Inflammatory macrophage treated with lipopolysaccharide for 1 hour (primary cell): ENCODE results near the gene GASK1B.

Experiments used
- DNase-seq, 2 donors: peaks; one replicate each; pipeline ENCODE4 v3.0.0-alpha.2; 2020 to 2022

GASK1B gene

DNA sequence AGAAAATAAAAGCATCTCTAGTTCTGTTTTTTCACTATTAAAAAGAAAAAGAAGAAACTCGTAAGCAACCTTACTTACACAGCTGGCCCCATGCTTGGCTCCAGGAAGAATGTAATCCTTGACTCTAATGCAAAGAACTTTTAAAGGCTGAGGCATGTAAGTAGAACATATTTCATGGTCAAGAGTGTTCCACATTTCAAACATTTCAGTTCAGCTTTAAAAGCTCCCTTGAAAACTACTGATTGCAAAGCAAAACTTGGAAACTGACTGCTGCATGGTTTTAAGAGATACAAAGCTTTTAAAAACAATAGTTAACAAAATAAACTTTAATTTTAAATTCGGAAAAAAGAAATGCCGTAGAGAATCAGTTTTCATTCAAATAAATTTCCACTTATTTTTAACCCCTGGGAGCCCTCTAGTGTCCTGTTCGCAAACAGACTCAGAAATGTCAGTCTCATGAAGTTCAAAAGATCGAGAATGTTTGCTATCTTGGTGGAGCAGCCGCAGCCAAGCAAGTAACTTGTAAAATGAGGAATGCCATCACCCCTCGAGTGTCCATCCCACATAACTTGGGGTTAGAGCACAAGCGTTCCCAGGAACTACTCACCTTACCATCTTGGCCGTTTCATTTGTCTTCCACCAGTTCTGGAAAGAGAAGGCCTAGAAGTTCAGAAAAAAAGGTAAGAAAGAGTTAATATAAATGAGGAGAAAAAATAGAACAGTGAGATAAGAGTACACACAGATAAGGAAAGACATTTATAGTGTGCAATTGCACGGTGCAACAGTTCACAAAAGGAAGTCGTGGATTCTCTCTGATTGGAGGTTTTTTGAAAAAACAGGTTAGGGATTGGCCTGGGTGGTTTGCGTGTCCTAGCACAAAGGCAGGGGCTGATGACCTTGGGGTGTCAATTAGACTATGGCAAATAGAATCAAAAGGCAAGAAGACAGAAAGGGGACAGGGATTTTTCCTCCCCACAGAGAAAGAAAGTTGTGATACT, at the start of gene GASK1B:
Gene GASK1B, minus strand, starts transcription at position 765 of the 998 bp plus-strand sequence. CDS start 1,650 bp downstream, outside the sequence.
- DNase-seq: peak in 1 of 2 donors; percentile 80

DNA sequence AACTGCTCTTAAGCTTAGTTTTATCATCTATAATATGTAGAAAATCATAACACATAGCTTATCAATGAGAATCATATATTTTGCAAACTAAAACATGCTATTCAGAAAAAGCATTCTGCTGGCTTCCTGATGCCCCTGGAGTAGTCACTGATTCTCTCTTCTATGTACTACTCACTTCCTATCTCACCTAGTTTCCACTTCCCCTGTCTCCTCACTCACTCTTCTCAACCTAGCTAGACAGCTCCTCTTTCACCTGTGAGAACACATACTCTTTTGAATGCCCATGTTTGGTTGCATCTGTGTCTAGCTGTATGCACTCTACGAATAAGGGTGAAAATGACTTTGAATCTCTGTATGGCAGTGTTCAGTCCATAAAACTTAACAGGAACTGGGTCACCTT, 46.8 kb upstream of the GASK1B start:
- no peak for DNase-seq

DNA sequence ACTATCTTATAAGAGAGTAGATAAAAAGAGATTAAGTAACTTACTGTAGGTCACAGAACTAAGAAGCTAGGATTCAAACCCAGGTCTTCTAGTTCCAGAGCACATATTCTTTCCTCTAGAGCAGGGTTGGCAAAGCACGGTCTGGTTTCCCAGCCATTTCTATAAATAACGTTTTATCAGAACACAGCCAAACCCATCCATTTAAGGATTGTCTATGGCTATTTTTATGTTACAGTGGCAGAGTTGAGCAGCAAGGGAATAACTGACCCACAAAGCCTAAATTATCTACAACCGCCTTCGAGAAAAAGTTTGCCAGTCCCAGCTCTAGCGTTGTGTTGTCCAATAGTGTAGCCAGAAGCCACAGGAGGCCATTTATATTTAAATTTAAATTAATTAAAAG, 44.9 kb upstream of the GASK1B start:
- no peak for DNase-seq

DNA sequence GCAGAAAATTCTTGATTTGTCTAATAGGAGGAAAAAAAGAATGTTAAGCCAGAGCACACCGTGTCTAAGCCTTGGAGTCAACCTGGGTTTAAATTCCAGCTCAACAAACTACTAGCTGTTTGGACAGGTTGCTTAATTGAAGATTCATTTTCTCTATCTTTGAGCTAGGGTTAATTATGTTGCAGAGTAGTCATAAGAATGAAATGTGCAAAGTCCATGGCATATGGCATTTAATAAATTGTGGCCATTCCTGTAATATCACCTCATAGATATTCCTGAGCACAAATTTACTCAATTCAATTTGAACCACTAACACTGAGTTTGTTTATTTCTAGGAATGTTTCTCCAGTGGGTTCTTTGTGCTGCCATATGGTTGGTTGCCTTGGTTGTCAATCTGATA, 42.0 kb upstream of the GASK1B start:
- no peak for DNase-seq

DNA sequence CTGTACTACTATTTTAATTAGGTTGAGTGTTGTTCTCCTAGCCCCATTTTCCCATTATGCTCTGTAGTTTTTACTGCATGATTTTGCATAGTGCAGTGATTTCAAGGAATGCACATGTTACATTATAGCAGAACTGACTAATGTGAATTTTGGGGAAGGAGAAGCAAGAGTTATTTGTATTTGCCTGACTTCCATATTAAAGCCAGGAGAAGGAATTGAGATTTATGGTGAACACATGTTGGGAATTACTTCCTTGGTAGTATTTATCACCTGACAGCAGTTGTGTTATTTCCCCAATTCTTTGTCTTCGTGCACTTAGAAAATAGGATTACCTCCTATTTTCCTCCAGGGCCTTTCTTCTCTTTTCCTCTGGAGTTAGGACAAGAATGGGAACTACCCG, 40.6 kb upstream of the GASK1B start:
- peak; percentile 20 to 43 for DNase-seq

DNA sequence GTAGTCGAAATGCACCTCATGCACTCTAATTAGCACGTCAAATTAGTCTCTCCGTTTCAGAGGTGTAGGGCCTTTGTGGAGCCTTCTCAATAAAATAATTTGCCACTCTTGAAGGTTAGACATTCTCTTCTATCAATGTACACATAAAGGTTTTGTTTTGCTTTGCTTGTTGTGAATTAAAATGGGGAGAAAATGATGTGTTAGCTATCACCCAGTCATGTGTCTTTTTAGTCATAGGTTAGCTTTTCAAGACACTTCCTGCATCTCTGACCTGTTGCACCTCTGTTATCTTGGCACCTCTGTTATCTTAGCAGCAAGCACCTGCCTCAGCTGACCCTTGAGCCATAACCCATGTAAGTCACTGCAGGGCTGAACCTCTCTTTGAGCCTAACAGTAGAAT, 38.4 kb upstream of the GASK1B start:
- DNase-seq: no peak

DNA sequence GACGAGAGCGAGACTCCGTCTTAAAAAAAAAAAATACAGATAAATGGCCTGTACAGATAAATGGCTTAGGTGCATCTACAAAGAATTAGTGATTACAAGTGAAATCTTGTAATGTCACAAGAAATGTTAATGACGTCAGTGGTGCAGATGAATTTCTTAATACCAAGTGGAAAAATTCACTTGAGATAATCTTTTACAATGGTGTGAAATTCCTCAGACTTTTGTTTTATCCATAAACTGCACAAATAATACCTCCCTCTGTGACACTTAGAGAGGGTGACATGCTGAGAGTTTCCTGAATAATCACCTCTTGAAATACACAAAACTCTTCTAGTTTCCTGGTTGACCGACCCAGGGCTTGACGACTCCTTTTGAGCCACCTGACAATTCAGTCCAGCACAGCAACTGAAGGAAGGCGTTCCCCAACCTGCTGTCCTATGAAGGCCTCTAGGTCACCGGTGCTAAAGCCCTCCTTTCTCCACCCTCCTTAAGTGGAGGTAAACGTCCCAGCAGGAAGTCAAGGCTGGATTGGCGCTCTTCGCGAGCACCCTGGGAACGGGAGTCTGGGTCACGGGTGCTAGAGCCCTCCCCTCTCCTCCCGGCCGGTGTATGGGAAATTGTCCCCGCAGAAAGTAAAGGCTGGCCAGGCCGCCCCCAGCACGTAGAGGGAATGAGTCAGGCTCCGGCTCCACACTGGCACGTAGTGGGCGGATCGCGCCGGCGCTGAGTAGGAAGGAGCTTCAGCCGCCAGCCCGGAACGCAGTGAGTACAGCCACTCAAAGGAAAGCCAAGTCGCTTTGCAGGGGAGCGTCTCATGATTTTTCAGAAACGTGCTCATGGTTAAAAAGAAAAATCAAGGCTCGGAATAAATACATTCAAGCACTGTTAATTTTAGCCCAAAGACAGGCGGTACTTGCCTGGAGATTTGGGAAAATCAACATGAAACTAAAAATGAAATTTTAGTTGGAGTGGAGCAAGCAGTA, 37.3 kb upstream of the GASK1B start, which contains the start of gene TMEM144:
Gene TMEM144, plus strand, starts transcription at position 662 of the 983 bp plus-strand sequence. CDS start 2,182 bp downstream, outside the sequence.
- peak; percentile 86 to 95 for DNase-seq

DNA sequence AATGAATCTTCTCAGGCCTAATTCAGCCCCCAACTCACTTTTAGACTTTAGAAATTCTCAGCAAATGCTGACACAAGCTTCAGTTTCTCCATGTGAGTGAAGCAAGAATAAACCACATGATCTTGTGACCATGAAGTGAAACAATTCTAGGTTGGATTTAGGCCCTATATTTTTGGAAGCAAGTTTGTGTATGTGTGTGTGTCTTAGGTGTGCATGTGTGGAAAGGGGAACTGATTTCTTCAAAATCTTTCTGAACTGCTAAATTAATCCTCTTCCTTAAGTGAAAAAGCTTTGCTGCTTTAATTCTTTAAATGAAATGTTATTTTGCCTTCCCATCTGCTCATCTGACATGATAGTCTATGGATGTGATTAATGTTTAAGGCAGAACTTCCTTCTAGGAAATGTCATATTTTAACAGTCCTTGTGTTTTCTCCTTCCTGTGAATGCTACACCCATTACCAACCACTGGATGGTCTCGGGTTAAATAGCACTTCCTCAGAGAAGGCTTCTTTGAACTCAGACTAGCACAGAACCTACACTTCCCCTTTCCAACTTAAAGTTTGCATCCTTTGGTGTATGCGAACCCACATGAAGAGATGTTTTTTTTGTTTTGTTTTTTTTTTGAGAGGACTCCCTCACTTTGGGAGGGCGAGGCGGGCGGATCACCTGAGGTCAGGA, 36.3 kb upstream of the GASK1B start:
- DNase-seq: peak; percentile 71 to 81

DNA sequence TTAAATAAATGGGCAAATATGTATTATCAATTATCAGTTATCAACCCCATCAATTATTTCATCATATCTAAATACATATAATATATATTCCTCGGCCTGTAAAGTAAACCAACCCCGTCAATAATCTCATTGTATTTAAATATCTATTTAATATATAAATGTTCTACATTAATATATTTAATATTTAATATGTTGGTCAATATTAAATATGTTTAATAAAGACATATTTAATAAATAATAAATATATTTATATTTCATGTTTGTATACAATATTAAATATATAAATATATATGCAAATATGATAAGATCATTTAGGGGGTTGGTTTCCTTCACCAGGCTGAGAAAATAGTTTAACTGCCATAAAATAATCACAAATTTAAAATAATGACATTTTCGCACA, 31.1 kb upstream of the GASK1B start:
- DNase-seq: no peak

DNA sequence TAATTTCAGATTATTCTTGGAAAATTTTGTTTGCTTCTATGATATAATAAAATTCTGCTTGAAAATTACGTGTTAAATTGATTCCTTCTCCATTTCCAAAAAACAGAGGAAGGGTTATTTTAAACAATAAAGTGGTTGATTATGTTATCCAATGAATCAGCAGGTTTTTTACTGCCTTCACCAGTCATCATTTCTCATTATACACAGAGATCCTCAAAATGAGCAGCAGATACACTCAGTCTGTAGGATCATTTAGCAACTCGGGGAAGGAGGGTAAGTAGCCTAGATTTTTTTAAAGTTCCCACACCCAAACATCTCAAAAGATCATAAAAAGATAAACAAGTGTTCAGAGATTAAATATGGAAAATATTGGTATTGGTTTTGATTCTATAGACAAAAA, 30.6 kb upstream of the GASK1B start:
- peak; percentile 27 to 35 for DNase-seq

DNA sequence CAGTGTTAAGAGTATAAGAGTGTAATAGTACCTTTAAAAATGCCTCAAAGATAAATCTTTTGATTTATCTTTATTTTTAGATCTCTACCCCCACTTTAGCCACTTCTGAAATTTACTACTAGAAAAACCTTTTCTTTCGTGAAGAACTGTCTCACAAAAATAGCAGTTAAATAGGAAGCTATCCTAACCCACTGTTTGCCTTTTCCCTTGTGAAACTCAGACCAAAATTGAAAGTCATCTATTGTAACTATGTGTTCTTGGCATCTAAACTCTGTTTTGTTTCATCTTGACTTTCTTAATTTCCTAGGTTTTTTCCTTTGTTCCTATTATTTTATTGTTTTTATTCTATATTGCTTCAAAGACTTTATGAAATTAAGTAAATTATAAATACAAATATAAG, 29.7 kb upstream of the GASK1B start:
- DNase-seq: peak; percentile 21 to 25

DNA sequence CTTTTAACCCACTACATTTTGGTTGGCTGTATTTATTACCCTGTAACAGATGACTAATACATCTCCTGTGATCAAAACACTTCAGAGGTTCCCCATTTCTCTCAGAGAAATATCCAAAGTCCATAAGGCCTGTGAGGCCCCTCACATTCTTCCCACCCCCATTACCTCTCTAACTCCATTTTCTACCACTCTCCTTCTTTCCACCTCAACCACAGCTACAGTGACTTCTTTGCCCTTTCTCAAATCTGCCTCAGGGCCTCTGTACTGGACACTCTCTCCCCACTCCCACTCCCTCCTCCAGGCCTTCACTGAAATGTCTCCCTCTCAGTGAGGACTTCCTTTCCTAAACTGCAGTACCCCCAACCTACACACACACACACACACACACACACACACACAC, 29.1 kb upstream of the GASK1B start:
- DNase-seq: peak; percentile 27 to 52

DNA sequence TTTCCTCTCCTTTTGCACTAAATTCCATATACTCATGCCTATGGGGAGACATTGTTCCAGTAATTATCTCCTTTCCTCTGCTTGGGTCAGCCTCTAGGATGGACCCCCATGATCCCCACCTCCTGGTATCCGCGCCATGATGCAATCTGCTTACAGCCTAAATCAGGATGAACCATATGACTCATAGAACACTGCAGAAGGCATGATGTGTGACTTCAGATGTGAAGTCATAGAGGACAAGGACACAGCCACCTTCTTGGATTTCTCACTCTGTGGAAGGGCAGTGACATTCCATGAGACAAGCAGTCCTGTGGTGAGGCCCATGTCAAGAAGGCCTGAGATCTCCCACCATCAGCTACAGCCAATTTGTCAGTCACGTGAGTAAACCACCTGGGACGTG, 28.5 kb upstream of the GASK1B start:
- DNase-seq: peak in 1 of 2 donors; percentile 23

DNA sequence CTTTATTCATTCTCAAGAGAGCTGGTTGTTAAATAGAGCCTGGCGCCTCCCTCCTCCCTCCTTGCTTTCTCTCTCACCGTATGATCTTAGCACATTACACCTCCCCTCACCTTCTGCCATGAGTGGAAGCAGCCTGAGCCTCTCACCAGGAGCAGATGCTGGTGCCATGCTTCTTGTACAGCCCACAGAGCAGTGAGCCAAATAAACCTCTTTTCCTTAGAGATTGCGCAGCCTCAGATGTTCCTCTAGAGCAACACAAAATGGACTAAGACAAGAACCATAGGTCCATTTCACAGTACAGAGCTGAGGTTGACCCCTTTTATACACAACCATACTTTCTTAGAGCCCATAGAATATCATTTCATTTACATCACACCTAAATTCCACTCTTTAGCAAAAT, 27.4 kb upstream of the GASK1B start:
- DNase-seq: no peak

DNA sequence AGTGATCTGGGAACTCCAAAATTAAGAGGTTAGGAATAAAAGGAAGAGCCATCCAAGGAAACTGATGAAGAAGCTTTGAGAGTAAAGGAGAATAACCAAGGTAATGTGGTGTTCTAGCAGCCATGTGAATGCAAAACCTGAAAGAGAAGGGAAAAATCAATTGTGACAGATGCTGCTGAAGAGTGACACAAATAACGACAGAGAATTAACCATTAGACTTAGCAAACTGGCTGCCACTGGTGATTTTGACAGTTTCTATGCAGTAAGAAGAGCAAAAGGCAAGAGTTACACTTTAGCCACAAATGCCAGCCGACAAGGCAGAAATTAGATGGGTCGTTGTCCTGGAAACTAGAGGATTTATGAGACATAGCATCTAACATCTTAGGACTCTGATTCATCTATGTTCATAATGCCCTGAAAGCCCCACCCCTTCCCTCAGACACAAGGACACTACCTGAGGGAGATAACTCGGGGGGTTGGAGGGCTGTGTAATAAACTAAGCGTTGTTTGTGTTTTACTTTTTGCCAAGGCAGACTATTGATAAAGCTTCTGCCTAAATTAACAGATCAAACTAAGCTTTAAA, 24.5 kb upstream of the GASK1B start:
- DNase-seq: no peak

DNA sequence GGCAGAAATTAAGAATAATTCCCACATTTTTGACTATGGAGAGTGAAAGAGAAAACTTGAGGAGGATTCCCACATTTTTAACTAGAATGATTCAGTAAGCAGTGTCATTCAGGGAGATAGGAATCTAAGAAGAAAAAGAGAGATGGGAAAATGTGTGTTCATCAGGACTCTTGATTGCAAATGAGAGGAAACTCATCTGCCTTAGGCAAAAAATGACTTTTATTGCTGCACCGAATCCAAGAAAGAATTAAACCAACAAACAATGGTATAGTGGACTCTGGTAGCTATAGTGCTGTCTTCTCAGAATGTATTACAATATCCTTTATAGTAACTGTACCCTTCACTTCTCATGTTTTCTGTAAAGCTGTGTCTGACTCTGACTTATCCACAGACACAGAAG, 22.5 kb upstream of the GASK1B start:
- DNase-seq: no peak

DNA sequence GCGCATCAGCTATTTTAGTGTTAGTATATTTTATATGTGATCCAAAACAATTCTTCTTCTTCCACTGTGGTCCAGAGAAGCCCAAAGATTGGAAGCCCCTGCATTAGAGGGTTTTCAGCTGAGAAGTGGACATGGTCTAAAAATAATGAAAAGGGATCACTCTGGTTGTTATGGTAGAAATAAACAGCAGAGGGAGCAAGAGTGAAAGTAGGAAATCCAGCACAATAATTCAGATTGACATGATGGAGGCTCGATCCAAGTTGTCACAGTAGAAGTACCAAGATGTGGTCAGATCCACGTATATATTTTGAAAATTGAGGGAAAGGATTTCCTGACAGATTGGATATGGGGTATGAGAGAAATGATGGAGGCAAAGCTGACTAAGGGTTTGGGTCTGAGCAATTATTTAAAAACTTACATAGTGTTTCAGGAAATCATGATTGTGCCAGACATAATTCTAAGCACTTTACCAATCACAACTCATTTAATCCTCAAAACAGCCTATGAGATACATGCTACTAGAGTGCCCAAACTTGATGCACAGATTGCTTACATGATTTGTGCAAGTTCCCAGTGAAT, 20.4 kb upstream of the GASK1B start:
- peak; percentile 37 to 80 for DNase-seq

DNA sequence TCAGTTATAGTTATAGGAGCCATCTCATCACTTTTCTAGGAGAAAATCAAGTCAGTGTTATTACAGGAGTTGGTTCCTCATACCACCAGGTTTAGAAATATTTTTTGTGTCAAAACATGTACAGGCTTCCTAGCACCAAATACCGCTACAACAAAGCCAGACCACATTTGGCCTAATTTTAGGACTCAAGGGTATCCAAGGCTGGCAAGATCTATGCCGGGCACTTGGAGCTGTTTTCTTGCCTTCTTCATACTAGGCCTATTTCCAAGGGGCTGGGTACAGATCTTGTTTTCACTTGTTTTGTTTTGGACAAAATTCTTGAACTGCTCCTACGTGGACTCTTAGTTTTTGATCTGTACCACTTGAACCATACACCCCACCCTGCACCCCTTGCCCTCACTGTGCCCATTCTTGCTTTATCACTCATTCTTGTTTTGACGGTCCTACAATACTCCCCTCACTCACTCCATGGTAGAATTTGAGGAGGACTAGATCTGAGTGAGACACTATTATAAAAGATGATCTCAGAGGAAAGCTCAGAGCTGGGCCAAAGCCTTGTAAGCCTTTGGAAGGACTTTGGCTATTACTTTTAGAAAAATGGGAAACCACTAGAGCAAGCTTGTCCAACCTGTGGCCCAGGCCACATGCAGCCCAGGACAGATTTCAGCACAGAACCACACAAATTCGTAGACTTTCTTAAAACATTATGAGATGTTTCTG, 19.8 kb upstream of the GASK1B start:
- no peak for DNase-seq

DNA sequence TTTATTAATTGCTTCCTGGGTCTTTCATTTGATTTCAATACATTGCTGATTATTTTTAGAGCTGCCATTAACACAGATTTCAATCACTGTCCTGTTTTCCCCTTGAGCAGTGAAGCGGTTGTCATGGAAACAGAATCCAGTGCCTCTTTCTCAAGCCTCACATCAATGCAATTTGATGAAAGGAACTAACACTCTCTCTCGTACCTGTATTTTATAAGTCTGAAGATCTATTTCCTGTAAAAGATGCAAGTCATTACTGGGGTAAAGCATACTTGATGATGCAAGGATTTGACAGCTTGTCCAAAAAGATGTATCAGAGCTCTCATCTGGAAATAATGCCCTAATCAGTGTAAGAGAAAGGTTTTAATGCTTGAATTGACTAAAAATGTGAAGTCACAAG, 17.9 kb upstream of the GASK1B start:
- no peak for DNase-seq

DNA sequence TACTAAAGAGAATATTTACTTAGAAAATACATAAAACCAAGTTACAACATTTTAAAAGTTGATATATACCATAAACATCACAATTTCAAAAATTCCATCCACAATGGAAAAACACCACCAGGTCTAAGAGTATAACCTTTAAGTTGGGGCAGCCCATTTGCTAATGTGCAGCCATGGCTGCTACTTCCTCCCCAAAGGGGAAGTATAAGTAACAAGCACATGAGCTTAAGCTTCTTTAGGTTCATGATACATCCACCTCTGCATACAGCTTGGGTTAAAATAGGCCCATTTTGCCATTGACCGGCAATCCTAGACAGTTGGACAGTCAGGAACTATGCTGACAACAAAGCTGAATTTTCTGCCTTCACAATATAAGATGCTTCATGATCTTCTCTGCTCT, 16.6 kb upstream of the GASK1B start:
- DNase-seq: peak; percentile 32 to 57

DNA sequence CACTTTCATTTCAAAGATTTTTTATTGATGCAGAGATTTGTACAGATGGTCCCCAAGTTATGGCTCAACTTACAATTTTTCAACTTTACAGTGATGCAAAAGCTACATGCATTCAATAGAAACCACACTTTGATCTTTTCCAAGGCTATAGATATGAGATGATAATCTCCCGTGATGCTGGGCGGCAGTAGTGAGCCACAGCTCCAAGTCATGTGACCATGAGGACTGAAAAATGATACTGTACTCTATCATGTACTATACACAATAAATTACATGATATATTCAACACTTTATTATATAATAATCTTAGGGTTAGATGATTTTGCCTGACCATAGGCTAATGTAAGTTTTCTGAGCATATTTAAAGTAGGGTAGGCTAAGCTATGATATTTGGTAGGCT, 14.0 kb upstream of the GASK1B start:
- no peak for DNase-seq
